Muscle of back (tissue), 11 donors: ENCODE data around the gene ARMC6. TPM values are rescaled to one million over a fixed set of nuclear protein-coding genes. Genes with fewer than 3 reads are reported as not detected.
"Not testable (repeated sequence)": the region's sequence is repeated elsewhere in the genome, so short reads cannot be mapped to it uniquely, and the experiment has no call there.

Experiments used
- DNase-seq, 3 donors: peaks; one replicate each; pipeline versions ENCODE4 v3.0.0 to v3.0.0-alpha.2; 2013
- polyA plus RNA-seq, 10 donors: library from polyadenylated mRNA; unstranded; fragments of 120-200 nt; gene quantifications; one replicate each; pipeline ENCODE4 v1.2.1, GENCODE V29; 2013; ENCODE audit not compliant: insufficient read length in 10 of 10

Gene ARMC6
- polyA plus RNA-seq, 10 donors, result 20.5 to 33.1 (median 29.5) TPM

- DNase-seq, result peak in 1 of 3 donors; percentile 43
These were observed 35.6 kb downstream of the ARMC6 start for GRCh38 chr19:19068659-19069654.

- no peak for DNase-seq
These were observed 38.5 kb downstream of the ARMC6 start for GRCh38 chr19:19071897-19072296.

GRCh38 chr19:19074196-19074882 lies 40.9 kb downstream of the ARMC6 start:
- no peak for DNase-seq

- DNase-seq, result no peak
These were observed 41.7 kb downstream of the ARMC6 start for GRCh38 chr19:19075126-19075525.

GRCh38 chr19:19076476-19076875 lies 43.1 kb downstream of the ARMC6 start:
- no peak for DNase-seq

GRCh38 chr19:19077103-19077502 lies 43.7 kb downstream of the ARMC6 start:
- DNase-seq, result no peak

GRCh38 chr19:19078801-19079200 lies 45.4 kb downstream of the ARMC6 start:
- DNase-seq, result no peak

GRCh38 chr19:19079571-19079970 lies 46.2 kb downstream of the ARMC6 start:
- no peak for DNase-seq

GRCh38 chr19:19081642-19082151 lies 48.3 kb downstream of the ARMC6 start:
- no peak for DNase-seq

- no peak for DNase-seq
These were observed 50.2 kb downstream of the ARMC6 start for GRCh38 chr19:19083413-19084178.

- DNase-seq, result no peak
These were observed 54.3 kb downstream of the ARMC6 start for GRCh38 chr19:19087676-19088075.

GRCh38 chr19:19094513-19094912 lies 61.1 kb downstream of the ARMC6 start:
- no peak for DNase-seq

GRCh38 chr19:19095691-19096090 lies 62.3 kb downstream of the ARMC6 start:
- no peak for DNase-seq

- DNase-seq, result no peak
These were observed 63.5 kb downstream of the ARMC6 start for GRCh38 chr19:19096641-19097627.

GRCh38 chr19:19098084-19098702 lies 64.8 kb downstream of the ARMC6 start:
- DNase-seq, result no peak

- no peak for DNase-seq
These were observed 65.6 kb downstream of the ARMC6 start for GRCh38 chr19:19098703-19099632.

GRCh38 chr19:19101540-19101939 lies 68.1 kb downstream of the ARMC6 start:
- no peak for DNase-seq

GRCh38 chr19:19102566-19102965 lies 69.2 kb downstream of the ARMC6 start:
- not testable (repeated sequence) for DNase-seq

GRCh38 chr19:19103167-19103566 lies 69.8 kb downstream of the ARMC6 start:
- DNase-seq, result no peak
